ENCODE data around the gene ASB5.

DNA sequence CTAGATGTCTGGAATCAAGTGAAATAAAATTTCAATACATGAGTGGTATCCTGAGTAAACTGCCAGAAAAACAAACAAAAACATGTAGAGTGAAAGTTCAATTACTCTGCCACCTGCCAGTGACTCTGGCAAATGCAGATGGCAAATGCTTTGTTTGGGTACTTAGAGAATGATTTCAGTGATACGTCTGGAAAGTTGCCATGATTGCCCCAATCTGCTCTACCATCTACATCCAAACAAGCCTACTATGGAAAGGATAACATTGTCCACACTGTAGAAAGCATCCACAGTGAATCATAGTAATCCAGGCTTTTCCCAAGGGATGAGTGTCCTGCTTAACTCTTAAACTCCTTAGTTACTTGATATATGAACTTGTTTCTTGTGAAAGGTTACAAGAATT lies 77.0 kb downstream of the ASB5 start:
- TF ChIP-seq CTCF (IDR thresholded peaks at IDR 0.05): no peak
- TF ChIP-seq EZH2 (IDR thresholded peaks at IDR 0.05; ENCODE audit: borderline replicate concordance, insufficient read depth, low read depth, low read length, poor library complexity, severe bottlenecking): no peak
